ENCODE measurements around the gene TPRG1.

Gene TPRG1

GRCh38 chr3:189344996-189345395 is 173.2 kb downstream of the TPRG1 start:
- H3K36me3 ChIP-seq (ENCODE audit: control insufficient read depth in 1 of 2, insufficient read depth in 2 of 2, low read depth in 1 of 2, low read length in 2 of 2) = no peaks in the 10 kb centered on the region
- no peak overlapping the region for H3K9ac ChIP-seq (ENCODE audit: low read length)
- no peak overlapping the region for H3K4me2 ChIP-seq (ENCODE audit: low read length, poor library complexity, severe bottlenecking)
- no peak overlapping the region for H3K27ac ChIP-seq (ENCODE audit: low read length, poor library complexity, severe bottlenecking)
- no peak for DNase-seq
- H3K79me1 ChIP-seq (replicated peaks; ENCODE audit: low read length, poor library complexity, severe bottlenecking) = no peaks in the 10 kb centered on the region
- 89% methylated on average over 5 of the region's 5 CpGs for WGBS
- no peak overlapping the region for H3K4me3 ChIP-seq (ENCODE audit: insufficient read depth in 1 of 2, low read depth in 1 of 2, low read length in 2 of 2)
- no peak overlapping the region for H2BK5ac ChIP-seq (ENCODE audit: low read depth, low read length, poor library complexity, severe bottlenecking)
- H2AK5ac ChIP-seq (ENCODE audit: low read length, severe bottlenecking) = no peak overlapping the region
- no peak overlapping the region for H3K18ac ChIP-seq (ENCODE audit: low read depth in 1 of 2, low read length in 2 of 2)
- H2BK15ac ChIP-seq (ENCODE audit: low read depth, poor library complexity, severe bottlenecking) = no peak overlapping the region
- H3K4me1 ChIP-seq (ENCODE audit: control insufficient read depth, insufficient read depth, low read depth, low read length) = no peaks in the 10 kb centered on the region
- H3K27me3 ChIP-seq (ENCODE audit: control insufficient read depth in 1 of 2, insufficient read depth in 1 of 2, low read length in 2 of 2) = no peaks in the 10 kb centered on the region
- no peak overlapping the region for H3K23ac ChIP-seq (ENCODE audit: low read length in 2 of 2)
- H4K91ac ChIP-seq (ENCODE audit: low read length) = no peak overlapping the region
- H3K14ac ChIP-seq (ENCODE audit: low read length in 2 of 2) = no peak overlapping the region
- H3K9me3 ChIP-seq (ENCODE audit: control insufficient read depth, low read length) = no peaks in the 10 kb centered on the region
- no peak overlapping the region for H4K8ac ChIP-seq (ENCODE audit: low read length)
- no peak overlapping the region for H3K4ac ChIP-seq (ENCODE audit: low read depth in 1 of 2, low read length in 2 of 2)
- no peak overlapping the region for H2BK120ac ChIP-seq (ENCODE audit: low read depth, low read length)
- no peak overlapping the region for H2AFZ ChIP-seq (ENCODE audit: low read depth, low read length)
- no peak overlapping the region for H2BK12ac ChIP-seq (ENCODE audit: low read length in 2 of 2)

- no peak overlapping the region for H2AFZ ChIP-seq (ENCODE audit: low read depth, low read length)
- H2BK15ac ChIP-seq (ENCODE audit: low read depth, poor library complexity, severe bottlenecking) = no peak overlapping the region
- H3K4ac ChIP-seq (ENCODE audit: low read depth in 1 of 2, low read length in 2 of 2) = no peak overlapping the region
- H2BK120ac ChIP-seq (ENCODE audit: low read depth, low read length) = no peak overlapping the region
- H3K9me3 ChIP-seq (ENCODE audit: control insufficient read depth, low read length) = no peaks in the 10 kb centered on the region
- H3K27me3 ChIP-seq (ENCODE audit: control insufficient read depth in 1 of 2, insufficient read depth in 1 of 2, low read length in 2 of 2) = no peaks in the 10 kb centered on the region
- no peak overlapping the region for H2AK5ac ChIP-seq (ENCODE audit: low read length, severe bottlenecking)
- DNase-seq = no peak
- no peak overlapping the region for H3K9ac ChIP-seq (ENCODE audit: low read length)
- 100% methylated on average over 1 of the region's 3 CpGs for WGBS
- H3K36me3 ChIP-seq (ENCODE audit: control insufficient read depth in 1 of 2, insufficient read depth in 2 of 2, low read depth in 1 of 2, low read length in 2 of 2) = no peaks in the 10 kb centered on the region
- no peak overlapping the region for H2BK12ac ChIP-seq (ENCODE audit: low read length in 2 of 2)
- peaks cover 1% of the 10 kb centered on the region for H3K4me1 ChIP-seq (ENCODE audit: control insufficient read depth, insufficient read depth, low read depth, low read length)
- H3K27ac ChIP-seq (ENCODE audit: low read length, poor library complexity, severe bottlenecking) = no peak overlapping the region
- H2BK5ac ChIP-seq (ENCODE audit: low read depth, low read length, poor library complexity, severe bottlenecking) = no peak overlapping the region
- no peaks in the 10 kb centered on the region for H3K79me1 ChIP-seq (replicated peaks; ENCODE audit: low read length, poor library complexity, severe bottlenecking)
- H4K91ac ChIP-seq (ENCODE audit: low read length) = no peak overlapping the region
- no peak overlapping the region for H3K23ac ChIP-seq (ENCODE audit: low read length in 2 of 2)
- no peak overlapping the region for H3K4me3 ChIP-seq (ENCODE audit: insufficient read depth in 1 of 2, low read depth in 1 of 2, low read length in 2 of 2)
- H3K14ac ChIP-seq (ENCODE audit: low read length in 2 of 2) = no peak overlapping the region
- H3K4me2 ChIP-seq (ENCODE audit: low read length, poor library complexity, severe bottlenecking) = no peak overlapping the region
- H4K8ac ChIP-seq (ENCODE audit: low read length) = no peak overlapping the region
- no peak overlapping the region for H3K18ac ChIP-seq (ENCODE audit: low read depth in 1 of 2, low read length in 2 of 2)
Observed at GRCh38 chr3:189349772-189350171, 178.0 kb downstream of the TPRG1 start.

- H2BK15ac ChIP-seq (ENCODE audit: low read depth, poor library complexity, severe bottlenecking) = no peak overlapping the region
- H3K14ac ChIP-seq (ENCODE audit: low read length in 2 of 2) = no peak overlapping the region
- no peak overlapping the region for H3K4me2 ChIP-seq (ENCODE audit: low read length, poor library complexity, severe bottlenecking)
- H3K4me3 ChIP-seq (ENCODE audit: insufficient read depth in 1 of 2, low read depth in 1 of 2, low read length in 2 of 2) = no peak overlapping the region
- no peak overlapping the region for H2AFZ ChIP-seq (ENCODE audit: low read depth, low read length)
- no peak overlapping the region for H3K4ac ChIP-seq (ENCODE audit: low read depth in 1 of 2, low read length in 2 of 2)
- no peaks in the 10 kb centered on the region for H3K36me3 ChIP-seq (ENCODE audit: control insufficient read depth in 1 of 2, insufficient read depth in 2 of 2, low read depth in 1 of 2, low read length in 2 of 2)
- no peaks in the 10 kb centered on the region for H3K9me3 ChIP-seq (ENCODE audit: control insufficient read depth, low read length)
- no peak for DNase-seq
- no peak overlapping the region for H3K18ac ChIP-seq (ENCODE audit: low read depth in 1 of 2, low read length in 2 of 2)
- no peaks in the 10 kb centered on the region for H3K79me1 ChIP-seq (replicated peaks; ENCODE audit: low read length, poor library complexity, severe bottlenecking)
- H2BK5ac ChIP-seq (ENCODE audit: low read depth, low read length, poor library complexity, severe bottlenecking) = no peak overlapping the region
- H4K91ac ChIP-seq (ENCODE audit: low read length) = no peak overlapping the region
- no peak overlapping the region for H2BK120ac ChIP-seq (ENCODE audit: low read depth, low read length)
- H3K23ac ChIP-seq (ENCODE audit: low read length in 2 of 2) = no peak overlapping the region
- H2BK12ac ChIP-seq (ENCODE audit: low read length in 2 of 2) = no peak overlapping the region
- H3K27me3 ChIP-seq (ENCODE audit: control insufficient read depth in 1 of 2, insufficient read depth in 1 of 2, low read length in 2 of 2) = no peaks in the 10 kb centered on the region
- H3K9ac ChIP-seq (ENCODE audit: low read length) = no peak overlapping the region
- H4K8ac ChIP-seq (ENCODE audit: low read length) = no peak overlapping the region
- WGBS = 100% methylated on average over 2 of the region's 5 CpGs
- H3K27ac ChIP-seq (ENCODE audit: low read length, poor library complexity, severe bottlenecking) = no peak overlapping the region
- peaks cover 5% of the 10 kb centered on the region for H3K4me1 ChIP-seq (ENCODE audit: control insufficient read depth, insufficient read depth, low read depth, low read length)
- H2AK5ac ChIP-seq (ENCODE audit: low read length, severe bottlenecking) = no peak overlapping the region
Observed at GRCh38 chr3:189353318-189353965, 181.7 kb downstream of the TPRG1 start.

GRCh38 chr3:189353988-189354889 is 182.5 kb downstream of the TPRG1 start:
- Histone ChIP-seq H3K9ac (ENCODE audit: low read length) (no peak overlapping the region), H4K8ac (ENCODE audit: low read length) (peak overlapping the region; percentile 64), H2AFZ (ENCODE audit: low read depth, low read length) (no peak overlapping the region), H3K4ac (ENCODE audit: low read depth in 1 of 2, low read length in 2 of 2) (no peak overlapping the region), H2BK12ac (ENCODE audit: low read length in 2 of 2) (peak overlapping the region; percentile 77 to 89), H3K27ac (ENCODE audit: low read length, poor library complexity, severe bottlenecking) (no peak overlapping the region), H2BK5ac (ENCODE audit: low read depth, low read length, poor library complexity, severe bottlenecking) (no peak overlapping the region), H2AK5ac (ENCODE audit: low read length, severe bottlenecking) (no peak overlapping the region), H3K23ac (ENCODE audit: low read length in 2 of 2) (no peak overlapping the region), H3K4me3 (ENCODE audit: insufficient read depth in 1 of 2, low read depth in 1 of 2, low read length in 2 of 2) (no peak overlapping the region), H3K9me3 (ENCODE audit: control insufficient read depth, low read length) (no peaks in the 10 kb centered on the region), H3K14ac (ENCODE audit: low read length in 2 of 2) (peak overlapping the region in 1 of 2 experiments; percentile 70), H3K79me1 (replicated peaks; ENCODE audit: low read length, poor library complexity, severe bottlenecking) (no peaks in the 10 kb centered on the region), H3K18ac (ENCODE audit: low read depth in 1 of 2, low read length in 2 of 2) (peak overlapping the region; percentile 49 to 84), H2BK120ac (ENCODE audit: low read depth, low read length) (peak overlapping the region; percentile 73), H3K4me2 (ENCODE audit: low read length, poor library complexity, severe bottlenecking) (no peak overlapping the region), H3K36me3 (ENCODE audit: control insufficient read depth in 1 of 2, insufficient read depth in 2 of 2, low read depth in 1 of 2, low read length in 2 of 2) (no peaks in the 10 kb centered on the region), H2BK15ac (ENCODE audit: low read depth, poor library complexity, severe bottlenecking) (no peak overlapping the region), H3K4me1 (ENCODE audit: control insufficient read depth, insufficient read depth, low read depth, low read length) (peaks cover 5% of the 10 kb centered on the region), H3K27me3 (ENCODE audit: control insufficient read depth in 1 of 2, insufficient read depth in 1 of 2, low read length in 2 of 2) (no peaks in the 10 kb centered on the region), H4K91ac (ENCODE audit: low read length) (peak overlapping the region; percentile 90)
- WGBS = 90% methylated on average over 6 of the region's 6 CpGs
- DNase-seq = no peak

Measured in mesenchymal stem cell (in vitro differentiated cells and primary cell).